SK-N-MC (cell line): ENCODE results near the gene NCOA4.

Source experiments
- EZH2 ChIP-seq: fragments of 200-600 bp; sonication (generic); IDR thresholded peaks from one replicate; pipeline ENCODE4 v1.6.1; 2017; ENCODE audit warnings: antibody characterized with exemption
- FOXP2 ChIP-seq: optimal IDR thresholded peaks from 2 replicates; pipeline ENCODE3; 2011; ENCODE audit warnings: mild to moderate bottlenecking, moderate library complexity; ENCODE audit not compliant: insufficient read depth; ENCODE audit errors: extremely low read length, control extremely low read depth
- POLR2AphosphoS5 ChIP-seq: IDR thresholded peaks from 2 replicates; pipeline ENCODE4 v1.6.1; 2012; ENCODE audit warnings: mild to moderate bottlenecking, low read depth, low read length, borderline replicate concordance

GRCh38 chr10:45997994-45998763, 32.2 kb downstream of the NCOA4 start:
- no peak for TF ChIP-seq EZH2
- no peak for TF ChIP-seq POLR2AphosphoS5
- TF ChIP-seq FOXP2: no peak
